ENCODE data around the gene TNPO3.
"Not testable (repeated sequence)": the region's sequence is repeated elsewhere in the genome, so short reads cannot be mapped to it uniquely, and the experiment has no call there.

Gene TNPO3

DNA sequence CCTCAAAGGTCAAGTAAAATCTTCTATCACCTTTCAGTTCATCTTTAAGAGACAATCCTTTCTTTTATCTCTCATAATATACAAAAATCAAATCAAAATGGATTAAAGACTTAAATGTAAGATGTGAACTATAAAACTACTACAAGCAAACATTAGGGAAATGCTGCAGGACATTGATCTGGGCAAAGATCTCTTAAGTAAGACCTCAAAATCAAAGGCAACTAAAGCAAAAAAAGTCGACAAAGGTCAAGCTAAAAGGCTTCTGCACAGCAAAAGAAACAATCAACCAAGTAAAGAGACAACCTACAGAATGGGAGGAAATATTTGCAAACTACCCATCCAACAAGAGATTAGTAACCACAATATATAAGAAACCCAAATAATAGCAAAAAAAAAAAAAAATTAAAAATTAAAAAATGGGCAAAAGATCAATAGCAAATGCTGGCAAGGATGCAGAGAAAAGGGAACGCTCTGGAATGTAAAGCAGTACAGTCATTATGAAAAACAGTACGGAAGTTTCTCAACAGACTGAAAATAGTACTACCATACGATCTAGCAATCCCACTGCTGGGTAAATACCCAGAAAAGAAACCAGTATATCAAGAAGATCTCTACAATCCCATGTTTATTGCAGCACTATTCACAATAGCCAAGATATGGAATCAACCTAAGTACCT is 41.7 kb downstream of the TNPO3 start:
- DNase-seq = no peak

GRCh38 chr7:129012641-129013040 is 42.3 kb downstream of the TNPO3 start:
- no peak for DNase-seq

GRCh38 chr7:129010075-129010474 is 44.8 kb downstream of the TNPO3 start:
- no peak for DNase-seq

- DNase-seq = no peak
These were observed 45.5 kb downstream of the TNPO3 start for GRCh38 chr7:129009437-129009836.

- DNase-seq = no peak
These were observed 46.1 kb downstream of the TNPO3 start for GRCh38 chr7:129008645-129009414.

GRCh38 chr7:129007572-129007971 is 47.3 kb downstream of the TNPO3 start:
- no peak for DNase-seq

GRCh38 chr7:129006636-129007414 is 48.1 kb downstream of the TNPO3 start:
- no peak for DNase-seq

DNA sequence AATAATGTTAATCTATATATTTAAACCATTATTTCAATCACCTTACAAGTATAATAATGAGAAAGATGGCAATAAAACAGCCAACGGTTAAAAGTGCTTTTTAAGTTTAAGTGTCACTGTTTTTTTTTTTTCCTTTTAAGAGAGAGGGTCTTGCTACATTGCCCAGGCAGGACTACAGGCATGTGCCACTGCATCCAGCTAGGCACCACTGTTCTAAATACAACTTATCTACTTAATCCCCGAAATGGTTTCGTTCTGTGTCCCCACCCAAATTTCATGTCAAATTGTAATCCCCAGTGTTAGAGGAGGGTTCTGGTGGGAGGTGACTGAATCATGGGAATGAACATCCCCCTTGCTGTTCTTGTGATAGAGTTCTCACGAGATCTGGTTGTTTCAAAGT is 49.7 kb downstream of the TNPO3 start:
- no peak for DNase-seq

- no peak for DNase-seq
These were observed 57.7 kb downstream of the TNPO3 start for GRCh38 chr7:128997181-128997580.

DNA sequence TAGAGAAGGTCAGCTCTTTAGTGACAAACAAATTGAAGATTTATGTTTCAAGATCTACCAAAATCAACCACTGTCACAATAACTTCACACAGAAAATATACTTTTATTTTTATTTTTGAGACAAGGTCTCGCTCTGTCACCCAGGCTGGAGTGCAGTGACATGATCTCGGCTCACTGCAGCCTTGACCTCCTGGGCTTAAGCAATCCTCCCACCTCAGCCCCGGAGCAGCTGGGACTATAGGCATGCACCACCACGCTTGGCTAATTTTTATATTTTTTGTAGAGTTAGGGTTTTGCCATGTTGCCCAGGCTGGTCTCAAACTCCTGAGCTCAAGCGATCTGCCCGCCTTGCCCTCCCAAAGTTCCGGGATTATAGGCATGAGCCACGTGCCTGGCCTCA is 60.4 kb downstream of the TNPO3 start:
- DNase-seq = not testable (repeated sequence)

- DNase-seq = no peak
These were observed 61.5 kb downstream of the TNPO3 start for GRCh38 chr7:128993419-128993818.

GRCh38 chr7:128989961-128990360 is 65.0 kb downstream of the TNPO3 start:
- no peak for DNase-seq

- DNase-seq = no peak
These were observed 66.5 kb downstream of the TNPO3 start for GRCh38 chr7:128988372-128988771.

DNA sequence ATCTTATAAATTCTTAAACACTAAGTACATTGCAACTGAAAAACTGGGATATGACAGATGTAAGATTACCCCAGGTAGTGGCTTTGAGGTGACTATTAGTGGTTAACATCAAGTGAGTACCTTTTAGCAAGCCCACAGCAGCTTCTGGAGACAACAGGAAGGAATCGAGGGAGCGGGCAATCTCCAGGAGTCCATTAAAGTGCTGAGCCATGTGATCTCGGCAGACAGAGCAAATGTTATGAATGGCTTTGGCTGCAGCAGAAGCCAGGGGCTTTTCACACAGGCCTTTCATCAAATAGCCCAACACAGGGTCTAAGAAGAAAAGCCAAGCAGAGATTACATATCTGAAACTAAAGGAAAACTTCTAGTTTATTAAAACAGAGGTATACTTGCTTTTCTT is 68.3 kb downstream of the TNPO3 start:
- DNase-seq = no peak

GRCh38 chr7:128985660-128986059 is 69.3 kb downstream of the TNPO3 start:
- no peak for DNase-seq

DNA sequence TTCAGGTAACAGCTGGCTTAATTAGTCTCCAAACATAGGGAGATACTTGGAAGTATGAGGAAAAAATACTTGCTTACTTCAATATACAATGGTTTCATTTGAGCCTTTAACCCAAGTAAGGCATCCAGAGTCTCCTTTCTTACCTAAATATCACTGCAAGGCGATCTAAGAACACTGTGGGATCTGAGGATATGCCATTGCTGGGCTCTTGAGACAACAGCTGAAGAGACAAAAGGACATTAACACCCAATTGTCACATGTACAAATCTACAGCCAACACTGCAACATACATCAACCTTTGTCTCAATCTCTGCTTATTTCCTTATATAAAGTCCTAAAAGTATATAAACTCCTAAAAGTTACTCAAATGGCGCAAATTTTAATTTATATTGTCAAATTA is 72.8 kb downstream of the TNPO3 start:
- no peak for DNase-seq

DNA sequence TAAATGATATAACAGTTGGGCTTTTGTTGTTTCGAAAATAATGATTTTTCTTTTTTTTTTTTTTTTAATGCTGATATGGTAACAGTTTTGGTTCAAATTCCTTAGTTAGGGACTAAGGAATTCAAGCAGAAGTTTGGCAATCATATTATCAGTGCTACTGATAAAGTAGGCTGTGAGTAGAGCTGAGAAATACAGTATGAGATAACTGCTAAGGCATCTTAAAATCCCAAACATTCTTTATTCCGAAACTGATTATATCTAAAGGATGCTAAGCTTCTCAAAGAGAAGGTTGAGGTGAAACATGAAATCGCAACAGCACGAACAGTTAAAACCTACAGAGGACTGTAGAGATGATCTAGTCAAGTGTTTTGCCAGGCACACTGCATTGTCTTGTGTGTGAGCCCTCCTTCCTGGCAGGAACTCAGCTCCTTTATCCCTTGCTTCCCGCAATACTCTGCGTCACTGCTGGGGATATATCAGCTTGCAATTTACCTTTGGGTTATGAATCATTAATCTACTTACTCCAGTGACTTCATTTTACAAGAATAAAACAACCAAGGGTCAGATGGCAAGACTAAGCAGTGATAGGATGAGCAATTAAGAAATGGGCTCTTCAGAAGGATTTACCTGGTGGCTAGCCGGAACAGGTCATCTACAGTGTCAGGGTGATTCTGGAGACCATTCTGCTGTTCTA is 80.5 kb downstream of the TNPO3 start:
- no peak for DNase-seq

DNA sequence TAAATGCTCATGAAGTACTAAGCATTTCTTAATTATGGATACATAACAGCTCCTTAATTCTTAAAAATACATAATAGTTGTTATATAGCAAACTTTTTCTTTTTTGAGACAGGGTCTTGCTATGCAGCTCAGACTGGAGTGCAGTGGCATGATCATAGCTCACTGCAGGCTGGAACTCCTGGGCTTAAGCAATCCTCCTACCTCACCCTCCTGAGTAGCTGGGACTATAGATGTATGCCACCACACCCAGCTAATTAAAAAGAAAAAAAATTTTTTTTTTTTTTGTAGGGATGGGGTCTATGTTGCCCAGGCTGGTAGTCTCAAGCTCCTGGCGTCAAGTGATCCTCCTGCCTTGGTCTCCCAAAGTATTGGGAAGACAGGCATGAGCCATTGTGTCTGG is 86.3 kb downstream of the TNPO3 start:
- DNase-seq = no peak

DNA sequence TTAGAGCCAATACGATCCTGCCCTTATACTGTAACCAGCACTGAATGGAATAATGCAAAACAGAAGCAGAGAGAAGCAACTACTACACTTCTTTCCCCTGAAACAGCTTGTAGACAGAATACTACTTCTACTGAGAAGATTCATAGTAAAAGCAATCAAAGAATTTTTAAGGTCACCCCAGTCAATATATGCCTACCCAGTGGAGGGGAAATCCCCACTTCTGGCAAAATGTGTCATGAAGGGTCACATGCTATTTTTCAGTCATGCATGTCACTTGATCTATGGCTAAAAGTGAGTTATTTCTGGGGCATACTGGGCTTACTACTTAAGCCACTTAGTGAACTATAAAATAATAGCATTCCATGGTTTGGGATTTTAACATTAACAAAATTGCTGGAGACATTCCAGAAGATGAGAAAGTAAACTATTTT is 91.6 kb downstream of the TNPO3 start:
- peak; percentile 38 for DNase-seq

- DNase-seq = no peak
These were observed 92.0 kb downstream of the TNPO3 start for GRCh38 chr7:128962899-128963298.

DNA sequence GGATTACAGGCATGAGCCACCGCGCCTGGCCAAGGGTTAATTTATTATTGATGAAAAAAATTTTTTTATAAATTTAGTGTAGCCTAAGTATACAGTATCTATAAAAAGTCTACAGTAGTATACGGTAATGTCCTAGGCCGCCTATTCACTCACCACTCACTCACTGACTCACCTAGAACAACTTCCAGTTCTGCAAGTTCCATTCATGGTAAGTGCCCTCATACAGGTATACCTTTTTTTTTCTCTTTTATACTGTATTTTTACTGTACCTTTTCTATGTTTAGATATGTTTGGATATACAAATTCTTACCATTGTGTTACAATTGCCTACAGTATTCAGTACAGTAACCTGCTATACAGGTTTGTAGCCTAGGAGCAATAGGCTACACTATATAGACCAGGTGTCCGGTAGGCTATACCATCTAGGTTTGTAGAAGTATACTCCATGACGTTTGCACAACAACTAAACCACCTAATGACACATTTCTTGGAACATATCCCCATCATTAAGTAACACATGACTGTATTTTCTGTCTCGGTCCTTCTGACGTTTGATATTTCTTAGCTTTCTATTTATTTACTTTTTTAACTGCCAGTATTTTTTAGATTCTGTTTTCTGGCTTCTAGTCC is 93.8 kb downstream of the TNPO3 start:
- DNase-seq = no peak

DNA sequence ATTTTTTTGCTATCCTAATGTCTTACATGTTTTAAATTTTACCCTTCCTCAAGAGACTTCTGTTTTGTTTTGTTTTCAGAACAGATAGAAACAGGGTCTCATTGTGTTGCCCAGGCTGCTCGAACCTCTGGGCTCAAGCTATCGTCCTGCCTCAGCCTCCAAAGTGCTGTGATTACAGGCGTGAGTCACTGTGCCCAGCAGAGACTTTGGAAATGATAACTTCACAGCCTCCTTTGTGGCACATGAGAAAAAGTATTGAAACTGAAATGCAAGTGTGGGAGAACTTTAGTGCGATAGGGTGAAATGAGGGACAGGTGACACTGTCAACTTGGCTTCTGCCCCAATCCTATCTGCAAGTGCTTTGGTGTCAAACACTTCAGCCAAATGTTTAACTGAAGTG is 95.6 kb downstream of the TNPO3 start:
- no peak for DNase-seq

- no peak for DNase-seq
These were observed 98.9 kb downstream of the TNPO3 start for GRCh38 chr7:128955981-128956380.
